SH-SY5Y (cell line): ENCODE data around the gene DNM3.

Experiments used
- GATA2 ChIP-seq: IDR thresholded peaks from 2 replicates; pipeline ENCODE4 v1.6.1; 2011; ENCODE audit warnings: mild to moderate bottlenecking, low read depth, low read length
- GATA3 ChIP-seq: IDR thresholded peaks from 2 replicates; pipeline ENCODE4 v1.6.1; 2011; ENCODE audit warnings: low read depth, mild to moderate bottlenecking, low read length, moderate library complexity

DNA sequence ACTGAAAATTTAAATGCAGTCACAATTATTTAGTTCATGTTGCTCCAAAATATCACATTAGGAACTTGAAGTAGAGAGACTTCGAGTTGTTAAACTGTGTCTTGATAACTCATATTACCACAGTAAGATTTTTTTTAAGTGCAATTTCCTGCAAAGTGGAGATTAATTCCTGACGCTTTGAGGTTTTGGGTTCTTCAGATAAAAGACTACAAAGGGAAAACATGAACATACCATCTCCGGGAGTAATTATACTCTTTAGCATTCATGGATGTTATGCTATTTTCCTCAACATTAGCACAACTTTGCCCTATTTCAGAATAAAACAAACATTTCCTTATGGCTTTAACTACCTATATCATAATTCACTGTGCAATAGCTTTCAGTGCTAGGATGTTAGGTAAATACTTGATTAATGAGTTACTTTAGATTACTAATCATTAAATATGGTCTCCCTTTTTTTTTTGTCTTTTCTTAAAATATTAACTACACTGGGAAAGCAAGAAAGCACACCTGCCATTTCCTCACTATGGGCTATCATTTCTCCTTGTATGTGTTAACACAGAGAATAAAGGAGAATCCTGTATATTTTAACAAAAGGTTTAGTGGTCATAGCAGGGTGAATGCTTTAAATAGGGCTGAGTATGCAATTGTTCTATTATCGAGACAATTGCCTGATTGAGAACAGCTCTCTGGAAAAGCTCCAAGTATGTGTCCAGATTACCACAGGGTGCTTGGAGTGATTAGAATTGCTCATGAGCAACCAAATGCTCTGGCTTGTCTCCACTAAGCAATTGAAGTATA is 326.7 kb downstream of the DNM3 start:
- TF ChIP-seq GATA2 (0 out of 2 replicates have a peak, but pooled peaks have one; percentile 17), GATA3 (no peak)
